ENCODE results near the gene JAKMIP3. TPM values are rescaled to one million over a fixed set of nuclear protein-coding genes. Genes with fewer than 3 reads are reported as not detected.

Gene JAKMIP3
- total RNA-seq, 2 experiments from 2014 or later: 0.07 to 0.12 TPM

DNA sequence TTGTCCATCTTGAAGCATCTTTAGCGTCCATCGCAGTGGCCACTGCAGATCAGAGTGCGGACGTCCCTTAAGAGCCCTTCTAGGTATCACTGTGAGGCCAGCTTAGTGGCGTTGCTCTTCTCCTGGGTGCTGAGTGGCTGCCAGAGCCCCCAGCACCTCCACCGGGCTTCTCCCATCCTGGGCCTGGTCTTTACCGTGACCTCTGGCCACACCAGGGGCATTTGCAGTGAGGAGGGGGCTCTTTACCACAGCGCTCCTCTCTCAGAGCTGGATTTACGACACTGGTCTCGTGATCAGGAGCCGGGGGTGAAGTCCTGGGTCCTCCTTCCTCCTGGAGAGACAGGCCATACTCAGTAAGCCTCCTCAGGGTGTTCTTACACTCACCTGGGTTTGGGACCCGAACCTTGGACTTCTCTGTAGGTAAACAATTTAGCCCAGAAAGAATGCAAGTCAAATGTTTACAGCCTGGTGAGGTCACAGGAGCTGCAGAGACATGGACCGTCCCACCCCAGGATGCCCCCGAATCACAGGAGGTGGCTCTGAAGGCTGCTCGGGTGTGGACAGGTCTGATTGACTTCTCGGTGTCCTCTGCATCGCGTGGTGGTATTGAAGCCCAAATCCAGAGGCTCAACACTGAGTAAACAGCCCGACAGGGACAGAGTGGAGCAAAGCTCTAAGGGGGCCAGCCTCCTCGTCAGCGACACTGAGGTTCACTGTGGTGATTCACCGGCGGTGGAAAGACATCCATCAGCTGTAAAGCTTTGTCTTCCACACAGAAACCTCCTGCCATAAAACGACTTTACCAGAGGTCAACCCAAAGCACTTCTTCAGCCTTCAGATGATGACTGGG lies 33.0 kb downstream of the JAKMIP3 start:
- ChIA-PET CTCF (interaction anchor here (1.5 kb wide), 1 partner anchor 14 kb away, joined by 3 read pairs; no protein-coding TSS in a partner anchor), POLR2A (no interaction called here)
- no peak for DNase-seq
- H3K27ac Mint-ChIP-seq: peak overlapping the region; percentile 9
- peaks cover 9% of the 10 kb centered on the region for H3K4me1 Mint-ChIP-seq
- no peaks in the 10 kb centered on the region for H3K9me3 Mint-ChIP-seq
- no peaks in the 10 kb centered on the region for H3K36me3 Mint-ChIP-seq (ENCODE audit: low read depth)
- no peak overlapping the region for H3K4me3 Mint-ChIP-seq
- peaks cover 6% of the 10 kb centered on the region for H3K27me3 Mint-ChIP-seq

GRCh38 chr10:132099389-132100090 lies 33.8 kb downstream of the JAKMIP3 start:
- Mint-ChIP-seq H3K27ac (no peak overlapping the region), H3K4me3 (no peak overlapping the region), H3K4me1 (peaks cover 9% of the 10 kb centered on the region), H3K27me3 (peaks cover 6% of the 10 kb centered on the region), H3K36me3 (ENCODE audit: low read depth) (no peaks in the 10 kb centered on the region), H3K9me3 (no peaks in the 10 kb centered on the region)
- DNase-seq: no peak
- ChIA-PET CTCF (interaction anchor here (1.5 kb wide), 1 partner anchor 13 kb away, joined by 3 read pairs; no protein-coding TSS in a partner anchor), POLR2A (no interaction called here)

GRCh38 chr10:132100091-132100481 lies 34.3 kb downstream of the JAKMIP3 start:
- Mint-ChIP-seq H3K27ac (no peak overlapping the region), H3K9me3 (no peaks in the 10 kb centered on the region), H3K4me3 (no peak overlapping the region), H3K27me3 (peaks cover 6% of the 10 kb centered on the region), H3K4me1 (peaks cover 9% of the 10 kb centered on the region), H3K36me3 (ENCODE audit: low read depth) (no peaks in the 10 kb centered on the region)
- CTCF ChIA-PET: interaction anchor here (1.5 kb wide), 1 partner anchor 13 kb away, joined by 3 read pairs; no protein-coding TSS in a partner anchor
- DNase-seq: no peak
- POLR2A ChIA-PET: no interaction called here

- POLR2A ChIA-PET: no interaction called here
- Mint-ChIP-seq H3K36me3 (ENCODE audit: low read depth) (no peaks in the 10 kb centered on the region), H3K27me3 (peaks cover 3% of the 10 kb centered on the region)
Measured at GRCh38 chr10:132100556-132101349, 35.0 kb downstream of the JAKMIP3 start.

GRCh38 chr10:132101529-132101928 lies 35.8 kb downstream of the JAKMIP3 start:
- H3K9me3 Mint-ChIP-seq: no peaks in the 10 kb centered on the region
- peaks cover under 1% of the 10 kb centered on the region for H3K4me1 Mint-ChIP-seq
- POLR2A ChIA-PET: no interaction called here
- no peak for DNase-seq
- CTCF ChIA-PET: no interaction called here
- no peaks in the 10 kb centered on the region for H3K36me3 Mint-ChIP-seq (ENCODE audit: low read depth)
- H3K27me3 Mint-ChIP-seq: no peaks in the 10 kb centered on the region
- no peak overlapping the region for H3K27ac Mint-ChIP-seq
- no peak overlapping the region for H3K4me3 Mint-ChIP-seq

More at GRCh38 chr10:132100556-132101349, 35.0 kb downstream of the JAKMIP3 start:
- peaks cover 7% of the 10 kb centered on the region for H3K4me1 Mint-ChIP-seq
- H3K9me3 Mint-ChIP-seq: no peaks in the 10 kb centered on the region
- no peak overlapping the region for H3K27ac Mint-ChIP-seq
- CTCF ChIA-PET: interaction anchor here (1.5 kb wide), 1 partner anchor 12 kb away, joined by 3 read pairs; no protein-coding TSS in a partner anchor
- H3K4me3 Mint-ChIP-seq: no peak overlapping the region
- DNase-seq: no peak

GRCh38 chr10:132102071-132102716 lies 36.4 kb downstream of the JAKMIP3 start:
- Mint-ChIP-seq H3K36me3 (ENCODE audit: low read depth) (no peaks in the 10 kb centered on the region), H3K27ac (no peak overlapping the region), H3K9me3 (no peaks in the 10 kb centered on the region), H3K4me1 (no peaks in the 10 kb centered on the region), H3K4me3 (no peak overlapping the region), H3K27me3 (no peaks in the 10 kb centered on the region)
- DNase-seq: no peak
- POLR2A ChIA-PET: no interaction called here
- CTCF ChIA-PET: no interaction called here

DNA sequence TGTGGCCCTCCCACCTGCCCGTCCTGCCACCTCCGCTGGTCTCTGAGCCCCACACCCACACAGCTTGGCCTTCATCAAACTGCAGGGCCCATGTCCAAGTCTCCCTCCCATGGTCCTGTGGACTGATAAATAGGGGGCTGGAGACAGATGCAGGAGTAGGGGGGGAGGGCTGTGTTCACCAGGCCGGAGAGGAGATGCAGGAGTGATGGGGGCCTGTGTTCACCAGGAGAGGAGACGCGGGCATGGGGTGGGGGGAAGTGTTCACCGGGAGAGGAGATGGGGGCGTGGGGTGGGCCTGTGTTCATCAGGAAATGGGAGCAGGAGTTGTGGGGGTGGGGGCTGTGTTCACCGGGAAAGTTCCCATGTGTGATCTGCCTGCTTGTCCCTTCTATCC lies 37.0 kb downstream of the JAKMIP3 start:
- Mint-ChIP-seq H3K27ac (no peak overlapping the region), H3K4me1 (no peaks in the 10 kb centered on the region), H3K4me3 (no peak overlapping the region), H3K36me3 (ENCODE audit: low read depth) (no peaks in the 10 kb centered on the region), H3K9me3 (no peaks in the 10 kb centered on the region), H3K27me3 (no peaks in the 10 kb centered on the region)
- ChIA-PET CTCF (no interaction called here), POLR2A (no interaction called here)
- DNase-seq: no peak

- no peak overlapping the region for H3K27ac Mint-ChIP-seq
- H3K36me3 Mint-ChIP-seq (ENCODE audit: low read depth): no peaks in the 10 kb centered on the region
- no peak for DNase-seq
- no peaks in the 10 kb centered on the region for H3K9me3 Mint-ChIP-seq
- ChIA-PET POLR2A (no interaction called here), CTCF (no interaction called here)
- H3K4me1 Mint-ChIP-seq: no peaks in the 10 kb centered on the region
- no peaks in the 10 kb centered on the region for H3K27me3 Mint-ChIP-seq
- H3K4me3 Mint-ChIP-seq: no peak overlapping the region
Measured at GRCh38 chr10:132103116-132103910, 37.6 kb downstream of the JAKMIP3 start.

- H3K4me1 Mint-ChIP-seq: no peaks in the 10 kb centered on the region
- H3K27ac Mint-ChIP-seq: no peak overlapping the region
- no peak for DNase-seq
- H3K4me3 Mint-ChIP-seq: no peak overlapping the region
- POLR2A ChIA-PET: no interaction called here
- H3K36me3 Mint-ChIP-seq (ENCODE audit: low read depth): no peaks in the 10 kb centered on the region
- H3K9me3 Mint-ChIP-seq: no peaks in the 10 kb centered on the region
- CTCF ChIA-PET: interaction anchor here (1.5 kb wide), 1 partner anchor 17 kb away, joined by 4 read pairs; no protein-coding TSS in a partner anchor
- H3K27me3 Mint-ChIP-seq: no peaks in the 10 kb centered on the region
Measured at GRCh38 chr10:132104062-132104461, 38.3 kb downstream of the JAKMIP3 start.

DNA sequence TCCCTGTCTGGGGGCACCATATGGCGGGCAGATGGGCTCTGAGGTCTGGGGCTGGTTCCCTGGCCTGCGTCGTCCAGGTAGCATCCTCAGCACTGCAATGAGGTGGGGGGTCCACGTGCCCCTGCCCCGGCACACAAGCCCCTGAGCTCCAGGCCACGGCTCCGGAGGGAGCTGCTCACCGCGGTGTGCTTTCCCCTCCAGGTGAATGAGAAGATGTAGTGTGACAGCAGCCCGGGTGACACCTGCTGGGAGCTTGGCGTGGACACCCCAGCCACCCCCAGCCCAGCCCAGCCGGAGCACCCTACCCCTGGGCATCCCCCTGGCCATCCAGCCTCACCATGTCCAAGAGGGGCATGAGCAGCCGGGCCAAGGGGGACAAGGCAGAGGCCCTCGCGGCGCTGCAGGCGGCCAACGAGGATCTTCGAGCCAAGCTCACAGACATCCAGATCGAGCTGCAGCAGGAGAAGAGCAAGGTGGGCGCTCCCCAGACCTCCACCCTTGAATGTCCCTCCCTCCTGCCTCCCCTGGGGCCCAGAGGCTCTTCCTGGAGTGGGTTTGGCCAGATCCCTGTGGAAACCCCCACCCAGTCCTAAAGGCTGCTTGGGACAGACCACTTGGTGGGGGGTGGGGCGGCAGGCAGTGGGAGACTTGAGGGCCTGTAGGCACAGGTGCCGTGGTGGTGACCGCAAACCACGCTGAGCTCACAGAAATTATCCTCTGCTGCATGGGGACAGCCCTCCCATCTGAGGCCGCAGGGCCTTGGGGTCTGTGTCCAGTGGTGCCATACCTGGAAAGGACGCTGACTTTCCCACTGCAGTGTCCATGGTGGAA lies 38.9 kb downstream of the JAKMIP3 start:
- no peaks in the 10 kb centered on the region for H3K9me3 Mint-ChIP-seq
- no peak overlapping the region for H3K4me3 Mint-ChIP-seq
- ChIA-PET POLR2A (no interaction called here), CTCF (interaction anchor here (1.5 kb wide), 1 partner anchor 16 kb away, joined by 4 read pairs; no protein-coding TSS in a partner anchor)
- no peak for DNase-seq
- H3K4me1 Mint-ChIP-seq: no peaks in the 10 kb centered on the region
- no peaks in the 10 kb centered on the region for H3K27me3 Mint-ChIP-seq
- H3K36me3 Mint-ChIP-seq (ENCODE audit: low read depth): no peaks in the 10 kb centered on the region
- no peak overlapping the region for H3K27ac Mint-ChIP-seq

DNA sequence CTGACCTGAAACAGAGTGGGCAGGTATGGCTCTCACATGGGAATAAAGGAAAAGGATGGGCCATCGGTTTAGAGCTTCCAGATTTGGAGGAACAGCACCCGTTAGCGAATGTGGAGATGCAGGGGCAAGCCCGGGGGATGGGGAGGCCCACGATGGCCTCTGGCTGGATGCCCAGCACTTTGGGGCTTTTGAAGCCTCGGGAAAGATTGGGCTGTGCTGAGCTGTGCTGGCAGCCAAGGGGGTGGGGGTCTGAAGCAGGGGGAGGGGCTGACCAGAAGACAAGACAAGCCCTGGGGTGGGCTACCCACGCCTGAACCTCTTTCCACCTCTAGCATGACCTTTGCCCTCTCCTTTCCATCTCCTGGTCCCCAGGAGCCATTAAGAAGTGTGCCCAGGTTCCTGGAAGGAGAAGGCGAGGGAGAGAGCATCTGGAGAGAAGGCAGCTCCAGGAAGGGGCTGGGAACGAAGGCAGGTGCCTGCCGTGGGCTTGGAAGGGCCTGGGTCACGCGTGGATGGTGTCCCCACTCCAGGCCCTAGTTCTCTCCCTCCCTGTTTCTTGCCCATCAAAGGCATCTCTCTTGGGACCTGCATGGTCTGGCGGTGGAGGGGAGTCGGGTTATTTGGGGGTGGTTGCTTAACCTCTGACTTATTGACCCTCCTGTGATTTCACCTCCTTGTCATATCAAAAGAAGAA lies 39.7 kb downstream of the JAKMIP3 start:
- no peaks in the 10 kb centered on the region for H3K4me1 Mint-ChIP-seq
- H3K27me3 Mint-ChIP-seq: no peaks in the 10 kb centered on the region
- H3K9me3 Mint-ChIP-seq: no peaks in the 10 kb centered on the region
- DNase-seq: no peak
- no peak overlapping the region for H3K27ac Mint-ChIP-seq
- H3K36me3 Mint-ChIP-seq (ENCODE audit: low read depth): no peaks in the 10 kb centered on the region
- ChIA-PET POLR2A (no interaction called here), CTCF (interaction anchor here (1.1 to 1.5 kb wide), 2 partner anchors 16 to 189 kb away, joined by 3 to 4 read pairs; no protein-coding TSS in a partner anchor)
- H3K4me3 Mint-ChIP-seq: no peak overlapping the region

Data from activated CD4-positive, alpha-beta T cell treated with anti-CD3 and anti-CD28 coated beads, Interleukin-2, amount 10 ng/mL, durations not matched to agents 7 days and 5 days (primary cell).